ENCODE data around the gene CEP95.

- no peak for TF ChIP-seq POLR2A (IDR thresholded peaks at IDR 0.05)
- TF ChIP-seq CTCF (IDR thresholded peaks at IDR 0.05), result peak in 5 of 7 experiments; percentile 8 to 44 (median 11)
- TF ChIP-seq POLR2AphosphoS5 (IDR thresholded peaks at IDR 0.05), result no peak
These were observed 621 bp downstream of the CEP95 start for GRCh38 chr17:64507413-64507782.

Data from stomach (tissue), 4 donors.